Gastrocnemius medialis (tissue), 4 donors: Measurements from ENCODE around the gene PAN2. TPM values are rescaled to one million over a fixed set of nuclear protein-coding genes. Genes with fewer than 3 reads are reported as not detected.

Experiments used
- ATAC-seq, 2 donors: fragments of 150-250 bp; one replicate each; pipeline ENCODE4 v1.9.1; 2016
- DNase-seq, 2 donors: peaks; one replicate each; pipeline ENCODE4 v3.0.0-alpha.2; 2019
- H3K27ac ChIP-seq, 4 donors: fragments of 200-600 bp; sonication (generic); 1 replicate in 1 of 4; 2 replicates in 3 of 4; pipeline ENCODE4 v1.5.1; 2016 to 2018; ENCODE audit warnings: mild to moderate bottlenecking in 2 of 4, moderate library complexity in 1 of 4
- H3K27me3 ChIP-seq, 3 donors: fragments of 200-600 bp; sonication (generic) in 2 of 3; 1 replicate in 1 of 3; 2 replicates in 2 of 3; pipeline versions ENCODE4 v1.5.1 to v1.6.0; 2016 to 2019; ENCODE audit warnings: mild to moderate bottlenecking in 1 of 3, moderate library complexity in 1 of 3
- H3K36me3 ChIP-seq, 2 donors: fragments of 200-600 bp; sonication (generic) in 1 of 2; one replicate each; pipeline ENCODE4 v1.5.1; 2017 to 2018
- H3K4me1 ChIP-seq, 2 donors: fragments of 200-600 bp; sonication (generic) in 1 of 2; one replicate each; pipeline ENCODE4 v1.5.1; 2016 to 2017; ENCODE audit warnings: mild to moderate bottlenecking in 2 of 2
- H3K4me3 ChIP-seq, 4 donors: fragments of 200-600 bp; sonication (generic) in 3 of 4; 1 replicate in 1 of 4; 2 replicates in 3 of 4; pipeline ENCODE4 v1.5.1; 2016 to 2019; ENCODE audit warnings: mild to moderate bottlenecking in 2 of 4
- H3K9me3 ChIP-seq, 3 donors: fragments of 200-600 bp; sonication (generic) in 2 of 3; 1 replicate in 1 of 3; 2 replicates in 2 of 3; pipeline ENCODE4 v1.5.1; 2016 to 2019
- POLR2A ChIP-seq, 2 donors: fragments of 450-650 bp; IDR thresholded peaks; one replicate each; pipeline ENCODE4 v1.6.1; 2017; ENCODE audit warnings: antibody characterized with exemption in 2 of 2, mild to moderate bottlenecking in 2 of 2, moderate library complexity in 2 of 2
- in situ Hi-C, 4 donors: fragments of 200-750 bp; cut with MboI; loops; one replicate each; pipeline versions ENCODE4 v1.15.0 to v1.8.0; 2017; ENCODE audit warnings: low sequenced_read_pairs in 4 of 4
- intact Hi-C: fragments of 100-400 bp; cut with DNase I; formaldehyde crosslinking; loops from one replicate; pipeline ENCODE4 v1.15.1; 2023; ENCODE audit warnings: low total_unique reads
- total RNA-seq, 4 donors: library from RNA; depleted of rRNA; stranded (reverse); fragments of >200 nt; gene quantifications; one replicate each; pipeline versions ENCODE4 v1.1.0 to v1.2.3, GENCODE V29; 2016
- TF ChIP-seq, protein P1 (sequence below), 5 experiments: fragments of 450-650 bp in 3 of 5; fragments of 200-600 bp in 2 of 5; sonication (generic) in 2 of 5; IDR thresholded peaks in 4 of 5; conservative IDR thresholded peaks in 1 of 5; 1 replicate in 4 of 5; 2 replicates in 1 of 5; pipeline ENCODE4 v1.5.1; 2016 to 2019; ENCODE audit warnings: antibody characterized with exemption in 5 of 5, mild to moderate bottlenecking in 3 of 5, moderate library complexity in 3 of 5

Gene PAN2
- total RNA-seq, 4 donors from 2014 or later = 7.8 to 33.0 (median 11.6) TPM

DNA sequence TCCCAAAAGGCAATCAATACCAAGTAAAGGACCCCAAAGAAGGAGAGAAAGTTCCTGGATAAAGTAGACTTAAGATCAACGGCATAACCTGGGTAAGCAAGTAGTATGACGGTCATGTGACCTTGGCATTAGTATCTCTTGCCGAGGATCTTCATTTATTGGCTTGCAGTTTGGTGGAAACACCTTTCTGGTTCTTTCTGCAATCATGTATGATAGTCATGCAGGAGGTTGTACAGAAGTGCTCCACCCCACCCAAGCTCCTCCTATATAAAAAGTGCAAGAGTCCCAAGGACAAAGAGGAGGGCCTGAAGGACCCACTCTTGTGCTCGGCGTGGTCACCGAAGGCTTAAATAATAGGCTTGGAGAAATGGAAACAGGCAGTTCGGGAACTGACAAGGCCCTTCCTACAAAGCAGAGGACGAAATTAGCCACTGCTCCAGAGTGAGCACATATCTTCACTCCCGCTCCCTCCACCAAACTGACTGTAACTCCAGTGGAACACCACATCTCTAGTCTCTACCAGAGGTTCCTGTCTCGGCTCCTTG, 34.4 kb downstream of the PAN2 start:
- no peaks in the 10 kb centered on the region for H3K36me3 ChIP-seq
- in situ Hi-C loops (no loop called here), intact Hi-C loops (no loop called here)
- peak; percentile 2 to 8 for ATAC-seq
- peak overlapping the region; percentile 74 to 95 (median 86) for H3K4me3 ChIP-seq
- peaks cover 72 to 78% of the 10 kb centered on the region in 2 donors for H3K4me1 ChIP-seq
- no peaks in the 10 kb centered on the region for H3K9me3 ChIP-seq
- no peak for DNase-seq
- no peaks in the 10 kb centered on the region for H3K27me3 ChIP-seq
- peak overlapping the region; percentile 91 to 97 (median 94) for H3K27ac ChIP-seq
- no peak for TF ChIP-seq POLR2A (IDR thresholded peaks at IDR 0.05)
- TF ChIP-seq, protein P1, sequence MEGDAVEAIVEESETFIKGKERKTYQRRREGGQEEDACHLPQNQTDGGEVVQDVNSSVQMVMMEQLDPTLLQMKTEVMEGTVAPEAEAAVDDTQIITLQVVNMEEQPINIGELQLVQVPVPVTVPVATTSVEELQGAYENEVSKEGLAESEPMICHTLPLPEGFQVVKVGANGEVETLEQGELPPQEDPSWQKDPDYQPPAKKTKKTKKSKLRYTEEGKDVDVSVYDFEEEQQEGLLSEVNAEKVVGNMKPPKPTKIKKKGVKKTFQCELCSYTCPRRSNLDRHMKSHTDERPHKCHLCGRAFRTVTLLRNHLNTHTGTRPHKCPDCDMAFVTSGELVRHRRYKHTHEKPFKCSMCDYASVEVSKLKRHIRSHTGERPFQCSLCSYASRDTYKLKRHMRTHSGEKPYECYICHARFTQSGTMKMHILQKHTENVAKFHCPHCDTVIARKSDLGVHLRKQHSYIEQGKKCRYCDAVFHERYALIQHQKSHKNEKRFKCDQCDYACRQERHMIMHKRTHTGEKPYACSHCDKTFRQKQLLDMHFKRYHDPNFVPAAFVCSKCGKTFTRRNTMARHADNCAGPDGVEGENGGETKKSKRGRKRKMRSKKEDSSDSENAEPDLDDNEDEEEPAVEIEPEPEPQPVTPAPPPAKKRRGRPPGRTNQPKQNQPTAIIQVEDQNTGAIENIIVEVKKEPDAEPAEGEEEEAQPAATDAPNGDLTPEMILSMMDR (IDR thresholded peaks at IDR 0.05 in 4 of 5, conservative IDR thresholded peaks at IDR 0.05 in 1 of 5) = no peak

DNA sequence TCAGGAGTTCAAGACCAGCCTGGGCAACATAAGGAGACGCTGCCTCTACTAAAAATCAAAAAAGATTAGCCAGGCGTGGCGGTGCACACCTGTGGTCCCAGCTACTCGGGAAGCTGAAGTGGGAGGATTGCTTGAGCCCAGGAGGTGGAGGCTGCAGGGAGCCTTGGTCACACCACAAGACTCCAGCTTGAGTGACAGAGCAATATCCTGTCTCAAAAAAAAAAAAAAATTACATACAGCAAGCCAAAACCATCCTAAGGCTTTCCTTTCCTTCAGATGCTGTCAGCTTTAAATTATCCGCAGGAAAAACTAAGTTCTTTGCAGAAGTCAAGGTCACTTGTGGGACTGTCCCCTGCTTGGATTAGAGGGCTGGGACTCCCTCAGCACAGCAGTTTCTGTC, 35.0 kb downstream of the PAN2 start:
- in situ Hi-C loops (no loop called here), intact Hi-C loops (no loop called here)
- no peaks in the 10 kb centered on the region for H3K9me3 ChIP-seq
- TF ChIP-seq POLR2A (IDR thresholded peaks at IDR 0.05) = no peak
- TF ChIP-seq, protein P1 (IDR thresholded peaks at IDR 0.05 in 4 of 5, conservative IDR thresholded peaks at IDR 0.05 in 1 of 5) = no peak
- no peak for DNase-seq
- H3K27ac ChIP-seq = peak overlapping the region; percentile 91 to 97 (median 94)
- no peak for ATAC-seq
- no peaks in the 10 kb centered on the region for H3K36me3 ChIP-seq
- H3K4me3 ChIP-seq = peak overlapping the region; percentile 74 to 95 (median 86)
- peaks cover 78 to 83% of the 10 kb centered on the region in 2 donors for H3K4me1 ChIP-seq
- no peaks in the 10 kb centered on the region for H3K27me3 ChIP-seq

DNA sequence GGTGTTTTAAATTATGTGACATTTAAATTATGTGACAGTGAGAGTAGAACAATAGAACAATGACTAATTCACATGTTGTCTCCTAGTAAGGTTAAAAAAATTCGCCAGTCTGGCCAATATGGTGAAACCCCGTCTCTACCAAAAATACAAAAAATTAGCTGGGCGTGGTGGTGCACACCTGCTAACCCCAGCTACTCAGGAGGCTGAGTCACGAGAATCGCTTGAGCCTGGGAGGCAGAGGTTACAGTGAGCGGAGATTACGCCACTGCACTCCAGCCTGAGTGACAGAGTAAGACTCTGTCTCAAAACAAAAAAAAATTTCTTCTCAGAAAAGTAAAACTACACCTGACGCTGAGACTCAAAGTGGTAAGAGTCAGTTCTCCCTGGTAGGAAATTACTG, 36.4 kb downstream of the PAN2 start:
- TF ChIP-seq, protein P1 (IDR thresholded peaks at IDR 0.05 in 4 of 5, conservative IDR thresholded peaks at IDR 0.05 in 1 of 5) = no peak
- no peak for TF ChIP-seq POLR2A (IDR thresholded peaks at IDR 0.05)
- intact Hi-C loops (no loop called here), in situ Hi-C loops (no loop called here)
- no peaks in the 10 kb centered on the region for H3K36me3 ChIP-seq
- H3K27me3 ChIP-seq = no peaks in the 10 kb centered on the region
- no peak for DNase-seq
- H3K4me3 ChIP-seq = no peak overlapping the region
- no peak for ATAC-seq
- H3K4me1 ChIP-seq = peaks cover 79 to 88% of the 10 kb centered on the region in 2 donors
- H3K9me3 ChIP-seq = no peaks in the 10 kb centered on the region
- H3K27ac ChIP-seq = peak overlapping the region; percentile 91 to 97 (median 94)

GRCh38 chr12:56296295-56296694, 37.5 kb downstream of the PAN2 start:
- TF ChIP-seq POLR2A (IDR thresholded peaks at IDR 0.05) = no peak
- TF ChIP-seq, protein P1 (IDR thresholded peaks at IDR 0.05 in 4 of 5, conservative IDR thresholded peaks at IDR 0.05 in 1 of 5) = no peak
- ATAC-seq = no peak
- DNase-seq = no peak
- H3K9me3 ChIP-seq = no peaks in the 10 kb centered on the region
- H3K4me3 ChIP-seq = no peak overlapping the region
- no peaks in the 10 kb centered on the region for H3K27me3 ChIP-seq
- peak overlapping the region; percentile 91 to 97 (median 94) for H3K27ac ChIP-seq
- in situ Hi-C loops (no loop called here), intact Hi-C loops (no loop called here)
- H3K4me1 ChIP-seq = peaks cover 74 to 85% of the 10 kb centered on the region in 2 donors
- H3K36me3 ChIP-seq = peaks cover 0 to 8% of the 10 kb centered on the region in 2 donors

- Histone ChIP-seq H3K36me3 (peaks cover 0 to 12% of the 10 kb centered on the region in 2 donors), H3K4me3 (no peak overlapping the region), H3K9me3 (no peaks in the 10 kb centered on the region), H3K27me3 (no peaks in the 10 kb centered on the region), H3K4me1 (peaks cover 69 to 80% of the 10 kb centered on the region in 2 donors), H3K27ac (peak overlapping the region; percentile 27 to 97 (median 80))
- ATAC-seq (peak; percentile 71 to 74), DNase-seq (no peak)
- no peak for TF ChIP-seq POLR2A (IDR thresholded peaks at IDR 0.05)
- in situ Hi-C loops (no loop called here), intact Hi-C loops (no loop called here)
Observed at GRCh38 chr12:56293795-56294194, 40.0 kb downstream of the PAN2 start.
